Hippocampal formation (tissue), 2 donors: Measurements from ENCODE around the gene MAFG.

ENCODE experiments used
- DNase-seq, 2 donors: peaks; one replicate each; lab custom pipeline; 2025; lab: John Stamatoyannopoulos, UW

The MAFG gene

DNA sequence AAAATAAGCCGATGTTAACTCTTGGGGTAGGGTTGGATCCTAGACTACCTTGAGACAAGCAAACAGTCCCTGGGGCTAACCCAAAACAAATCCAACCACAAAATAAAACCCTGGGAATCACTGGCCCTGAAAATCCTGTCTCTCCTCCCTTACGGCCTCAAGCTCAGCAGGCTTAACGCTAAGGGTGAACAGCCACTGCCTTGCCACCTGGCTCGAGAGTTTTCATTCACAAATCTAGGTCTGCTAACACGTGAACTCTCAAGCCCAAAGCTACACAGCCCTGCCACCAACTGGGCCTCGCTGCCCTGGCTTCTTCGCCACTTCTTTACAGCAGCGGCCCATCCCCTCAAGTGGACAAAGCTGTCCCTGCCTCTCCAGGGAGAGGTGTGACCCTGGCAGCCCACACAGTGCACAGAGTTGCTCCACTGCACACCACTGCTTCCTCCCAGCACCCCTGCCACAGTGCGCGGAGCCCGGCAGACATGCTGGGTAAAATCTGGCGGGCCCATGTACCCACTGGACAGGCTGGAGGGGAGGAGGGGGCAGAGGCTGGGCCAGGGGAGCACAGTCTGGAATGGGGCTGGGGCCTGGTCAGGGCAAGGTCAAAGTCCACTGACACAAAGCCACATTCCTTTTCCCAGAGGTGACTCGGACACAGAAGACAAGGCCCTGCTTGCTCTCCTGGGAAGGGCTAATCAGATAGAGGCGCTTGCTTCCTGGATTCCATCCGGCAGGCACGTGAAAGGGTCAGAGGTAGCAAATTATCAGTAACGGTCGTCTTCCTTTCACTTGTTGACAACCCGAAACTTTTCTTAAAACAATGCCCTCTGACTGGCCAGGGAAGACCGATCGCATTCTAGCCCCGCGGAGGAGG, 17.3 kb downstream of the MAFG start:
- no peak for DNase-seq

DNA sequence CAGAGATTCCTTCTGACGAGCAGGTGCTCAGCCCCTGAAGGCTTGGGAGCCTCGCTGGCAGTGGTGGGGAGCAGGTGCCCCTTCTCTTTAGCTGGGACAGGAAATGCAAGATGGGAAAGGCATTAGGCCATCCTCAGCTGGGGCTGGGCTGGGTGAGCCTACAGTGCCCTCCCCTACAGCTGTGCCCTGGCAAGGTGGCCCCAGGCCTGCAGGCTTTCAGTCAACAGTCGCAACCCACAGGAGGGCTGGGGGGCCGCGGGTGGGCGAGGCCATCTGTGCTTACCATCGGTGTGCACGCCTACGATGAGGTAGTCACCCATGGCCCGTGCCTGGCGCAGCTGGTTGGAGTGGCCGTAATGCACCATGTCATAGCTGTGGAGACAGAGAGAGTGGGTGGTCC, 18.3 kb downstream of the MAFG start:
- DNase-seq: no peak

DNA sequence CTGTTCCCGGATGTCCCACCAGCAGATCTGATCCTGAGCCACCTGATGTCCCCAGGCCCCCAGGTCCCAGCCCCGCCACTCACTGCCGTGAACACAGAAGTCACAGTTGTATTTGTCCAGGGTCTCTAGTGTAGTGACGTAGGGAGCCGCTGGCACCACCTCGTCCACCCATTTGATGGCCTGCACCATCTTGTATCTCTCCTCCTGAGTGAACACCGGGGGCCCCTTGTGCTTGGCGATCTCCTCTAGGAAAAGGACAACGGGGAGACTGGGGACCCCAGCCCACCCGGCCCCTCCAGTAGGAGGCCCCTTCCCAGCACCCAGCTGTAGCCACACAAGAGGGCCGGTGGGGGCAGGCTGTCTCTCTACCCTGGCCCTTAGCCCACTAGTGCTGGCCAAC, 18.7 kb downstream of the MAFG start:
- no peak for DNase-seq

DNA sequence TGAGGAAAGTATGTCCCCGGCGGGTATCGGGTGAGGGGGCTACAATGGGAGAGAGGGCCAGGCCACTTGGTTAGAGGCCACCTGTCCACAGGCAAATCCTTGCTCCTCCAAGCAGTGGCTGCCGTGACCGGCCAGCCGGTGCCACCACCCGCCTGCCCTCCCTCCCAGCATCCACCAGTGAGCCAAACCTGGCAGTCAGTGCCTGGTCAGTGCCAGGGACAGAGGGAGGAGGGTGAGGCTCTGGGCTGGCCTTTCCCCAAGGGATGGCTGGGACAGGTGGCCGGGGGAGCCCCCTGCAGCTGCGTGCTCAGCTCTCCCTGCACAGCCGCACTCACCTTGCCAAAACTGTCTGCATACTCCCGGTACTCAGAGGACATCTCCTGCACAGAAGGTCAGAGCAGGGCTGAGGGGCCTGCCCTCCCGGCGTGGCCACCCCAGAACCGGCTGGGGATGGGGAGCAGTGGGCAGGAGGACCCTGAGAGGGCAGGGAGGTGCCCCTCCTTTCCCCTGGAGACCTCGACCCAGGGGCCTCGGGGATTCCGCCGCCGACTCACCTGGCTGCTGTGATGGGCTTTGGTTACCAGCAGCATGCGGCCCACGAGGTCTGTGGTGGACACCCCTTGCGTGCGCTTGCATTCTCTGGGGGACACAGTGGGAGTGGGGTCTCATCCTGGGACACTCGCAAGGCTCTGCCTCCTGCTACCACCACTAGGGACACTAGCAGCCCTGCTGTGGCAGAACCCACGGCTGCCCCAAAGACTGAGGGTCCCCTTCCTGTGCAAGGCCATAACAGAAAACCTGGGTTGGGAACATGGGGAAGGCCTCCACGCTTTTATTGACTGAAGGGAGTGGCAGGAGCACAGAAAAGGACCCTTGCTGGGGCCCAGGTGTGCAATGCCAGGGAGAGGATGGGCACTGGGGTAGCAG, 20.1 kb downstream of the MAFG start:
- no peak for DNase-seq

DNA sequence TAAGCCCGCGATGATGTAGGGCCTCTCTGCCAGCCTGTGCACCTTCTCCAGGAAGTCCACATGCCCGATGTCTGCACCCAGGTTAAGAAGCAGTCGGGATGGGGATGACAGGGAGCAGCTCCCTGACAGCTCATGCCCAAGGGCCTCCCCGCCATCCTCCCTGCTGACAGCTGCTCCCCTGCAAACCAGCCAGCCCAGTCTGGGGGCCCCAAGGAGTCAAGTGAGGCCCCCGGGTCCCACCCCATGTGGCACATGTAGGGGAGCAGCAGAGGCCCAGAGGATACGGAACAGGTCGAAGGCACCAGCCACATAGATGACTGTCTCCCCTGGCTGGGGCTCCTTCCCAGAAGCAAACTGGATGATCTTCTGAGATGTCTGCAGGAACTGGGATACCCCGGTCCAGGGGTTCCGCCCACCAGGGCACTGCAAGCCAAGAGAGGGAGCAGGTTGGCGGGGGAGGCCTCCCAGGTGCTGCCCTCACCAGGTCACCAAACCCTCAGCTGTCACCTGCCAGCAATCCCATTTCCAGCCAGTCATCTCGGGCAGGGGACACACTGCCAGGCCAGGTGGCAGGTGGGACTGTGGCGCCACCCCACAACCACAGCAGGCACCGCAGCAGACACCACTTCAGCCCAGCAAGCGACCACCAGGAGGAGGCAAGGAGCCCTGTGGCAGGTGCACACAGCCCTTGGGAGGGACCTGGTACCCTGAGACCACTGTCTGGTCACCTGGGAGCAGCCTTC, 20.9 kb downstream of the MAFG start:
- no peak for DNase-seq

DNA sequence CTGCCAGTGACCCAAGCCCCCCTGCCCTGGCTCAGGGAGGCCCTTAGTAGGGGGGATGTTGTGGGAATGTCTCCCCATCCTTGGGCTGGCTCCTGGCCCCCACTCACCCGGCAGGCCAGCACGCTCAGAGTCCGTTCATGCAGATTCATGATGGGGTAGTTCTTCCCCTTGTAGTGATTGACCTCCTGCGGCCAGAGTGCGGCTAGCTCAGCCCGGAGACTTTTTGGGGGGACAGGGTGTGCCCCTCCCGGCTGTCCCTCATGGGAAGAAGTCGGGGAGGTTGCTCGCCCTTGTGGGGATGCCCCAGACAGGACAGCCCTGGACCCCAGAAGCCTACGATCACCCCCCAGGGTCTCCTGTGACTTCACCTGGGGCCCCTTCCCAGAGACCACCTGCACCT, 21.5 kb downstream of the MAFG start:
- DNase-seq: no peak

DNA sequence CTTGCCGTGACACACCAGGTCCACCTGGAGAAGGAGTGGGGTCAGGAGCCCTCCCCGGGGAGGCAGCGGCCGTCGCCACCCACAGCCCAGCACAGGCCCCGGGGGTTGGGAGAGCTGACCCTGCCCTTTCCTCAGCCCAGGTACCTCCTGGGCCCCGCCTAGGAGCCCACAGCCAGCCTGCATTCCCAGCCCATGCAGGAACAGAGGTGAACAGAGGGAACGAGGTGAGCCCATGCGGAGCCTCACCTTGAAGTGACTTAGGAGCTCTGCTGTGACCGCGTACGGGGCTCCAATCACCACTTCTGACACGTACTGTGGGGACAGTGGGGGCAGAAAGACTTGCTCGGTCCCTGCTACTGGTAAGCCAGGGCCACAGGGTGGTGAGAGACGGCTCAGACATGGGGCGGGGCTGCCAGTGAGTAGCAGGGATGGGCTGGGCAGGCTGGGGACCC, 22.1 kb downstream of the MAFG start:
- no peak for DNase-seq

DNA sequence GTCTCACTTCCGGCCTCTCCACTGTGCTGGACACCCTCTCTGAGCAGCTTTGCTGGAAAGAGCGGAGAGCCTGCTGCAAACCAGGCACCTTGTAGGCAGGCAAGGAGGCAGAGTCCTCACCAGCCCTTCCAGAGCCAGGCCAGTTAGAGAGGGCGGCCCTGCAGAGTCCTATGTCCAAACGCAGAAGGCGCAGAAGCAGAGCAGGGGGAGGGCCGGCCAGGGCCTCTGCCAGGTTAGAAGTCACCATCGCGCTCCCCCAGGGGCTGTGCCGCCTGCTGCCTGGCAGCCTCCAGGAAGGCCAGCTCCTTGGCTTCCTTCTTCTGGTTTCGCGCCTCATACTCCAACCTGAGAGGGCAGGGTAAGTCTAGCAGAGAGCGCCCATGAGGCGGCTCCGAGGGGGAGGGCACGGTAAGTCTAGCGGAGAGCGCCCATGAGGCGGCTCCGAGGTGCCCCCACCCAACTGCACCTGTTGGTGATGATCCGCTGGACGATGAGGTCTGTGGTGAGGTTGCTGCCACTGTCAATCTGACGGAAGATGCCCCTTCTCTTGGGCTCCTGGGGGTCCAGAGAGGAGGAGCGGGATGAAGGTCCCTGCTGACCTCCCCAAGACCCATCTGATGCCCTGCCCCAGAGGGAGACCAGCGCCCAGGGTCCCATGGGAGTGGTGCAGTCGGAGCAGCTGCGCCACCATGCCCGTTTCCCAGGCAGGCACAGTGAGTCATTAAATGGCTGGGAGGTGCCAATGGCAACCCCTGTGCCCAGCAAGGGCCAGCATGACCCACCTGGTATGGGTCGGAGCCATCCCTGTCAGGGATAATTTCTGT, 22.7 kb downstream of the MAFG start:
- DNase-seq: no peak

DNA sequence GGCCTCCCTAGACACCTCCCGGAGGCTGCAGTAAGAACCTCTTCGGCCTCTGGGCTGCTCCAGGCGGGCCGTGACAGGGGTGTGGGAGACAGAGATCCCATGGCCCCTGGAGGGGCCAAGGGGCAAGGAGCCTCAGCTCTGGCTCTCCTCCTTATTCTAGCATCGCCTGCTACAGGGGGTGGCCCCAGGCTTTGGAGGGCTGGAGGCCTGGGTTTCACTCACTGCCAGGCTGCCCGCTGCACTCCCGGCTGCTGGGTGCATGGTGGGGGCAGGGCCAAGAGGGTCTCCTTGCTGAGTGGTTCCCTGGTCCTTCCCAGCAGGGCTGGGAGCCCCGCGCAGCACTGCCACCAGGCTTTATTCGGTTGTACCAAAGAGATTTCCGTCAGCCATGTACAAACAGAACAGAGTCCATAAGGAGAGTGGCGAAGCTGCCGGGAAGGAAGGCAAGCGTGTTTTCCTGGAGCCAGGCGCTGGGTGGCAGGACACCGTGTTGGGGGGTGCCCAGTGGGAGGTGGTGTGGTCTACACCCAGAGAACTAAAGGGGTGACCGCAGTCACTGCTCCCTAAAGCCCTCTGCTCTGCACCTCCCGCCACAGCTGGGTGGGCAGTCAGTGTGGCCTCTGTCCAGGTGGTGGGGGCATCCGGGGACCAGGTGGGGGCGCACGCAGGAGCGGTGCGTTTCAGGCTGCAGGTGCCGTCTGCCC, 23.5 kb downstream of the MAFG start:
- DNase-seq: no peak

DNA sequence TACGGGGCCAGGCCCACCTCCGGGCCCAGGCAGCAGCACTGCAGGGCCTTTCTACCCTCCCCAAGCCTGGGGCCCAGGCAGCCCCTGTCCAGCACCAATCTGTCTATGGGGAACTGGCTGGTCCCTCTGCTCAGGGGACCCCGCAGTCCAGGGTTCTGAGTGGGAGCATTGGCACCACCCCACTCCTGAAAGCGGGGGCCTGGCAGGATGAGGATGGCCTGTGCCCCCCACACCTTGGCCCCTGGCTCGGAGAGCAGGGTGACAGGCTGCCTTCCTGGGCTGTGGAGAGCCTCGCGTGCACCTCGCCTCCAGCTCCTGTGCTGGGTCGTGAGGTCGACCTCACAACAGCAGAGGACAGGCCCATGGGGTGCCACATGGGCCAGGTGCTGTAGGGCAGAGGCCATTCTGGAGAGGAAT, 24.1 kb downstream of the MAFG start:
- DNase-seq: no peak

DNA sequence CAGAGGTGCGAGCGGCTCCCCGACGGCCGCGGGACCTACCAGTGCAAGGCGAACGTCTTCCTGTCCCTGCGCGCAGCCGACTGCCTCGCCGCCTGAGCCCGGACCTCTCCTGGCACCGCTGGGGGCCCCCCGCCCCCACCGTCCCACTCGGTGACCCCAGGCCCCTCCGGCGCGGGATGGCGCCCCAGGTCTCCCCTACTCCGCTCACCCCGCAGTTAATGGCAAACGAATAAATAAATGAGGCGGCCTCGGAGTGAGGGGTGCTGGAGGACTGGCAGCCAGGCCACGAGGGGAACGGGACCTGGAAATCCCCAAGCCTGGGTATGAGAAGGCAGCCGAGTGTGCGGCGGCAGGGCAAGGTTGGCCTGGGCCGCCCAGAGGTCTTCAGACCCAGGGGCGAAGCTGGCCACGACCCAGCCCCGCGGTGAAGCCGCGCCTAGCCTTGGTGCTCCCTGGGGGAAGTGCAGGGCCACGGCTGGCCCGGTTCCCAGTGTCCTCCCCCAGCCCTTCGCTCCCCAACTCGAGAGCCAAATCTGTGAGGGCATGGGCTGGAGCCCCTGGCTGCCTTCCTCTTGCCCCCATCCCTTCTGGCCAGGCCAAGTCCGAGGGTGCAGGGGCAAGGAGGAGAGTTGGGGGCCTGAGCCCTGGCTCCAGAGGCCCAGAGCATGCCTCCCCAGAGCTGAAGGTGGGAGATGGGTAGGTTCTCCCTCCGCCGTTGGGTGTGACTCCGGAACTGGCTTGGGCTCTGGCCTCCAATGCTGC, 24.7 kb downstream of the MAFG start:
- no peak for DNase-seq

DNA sequence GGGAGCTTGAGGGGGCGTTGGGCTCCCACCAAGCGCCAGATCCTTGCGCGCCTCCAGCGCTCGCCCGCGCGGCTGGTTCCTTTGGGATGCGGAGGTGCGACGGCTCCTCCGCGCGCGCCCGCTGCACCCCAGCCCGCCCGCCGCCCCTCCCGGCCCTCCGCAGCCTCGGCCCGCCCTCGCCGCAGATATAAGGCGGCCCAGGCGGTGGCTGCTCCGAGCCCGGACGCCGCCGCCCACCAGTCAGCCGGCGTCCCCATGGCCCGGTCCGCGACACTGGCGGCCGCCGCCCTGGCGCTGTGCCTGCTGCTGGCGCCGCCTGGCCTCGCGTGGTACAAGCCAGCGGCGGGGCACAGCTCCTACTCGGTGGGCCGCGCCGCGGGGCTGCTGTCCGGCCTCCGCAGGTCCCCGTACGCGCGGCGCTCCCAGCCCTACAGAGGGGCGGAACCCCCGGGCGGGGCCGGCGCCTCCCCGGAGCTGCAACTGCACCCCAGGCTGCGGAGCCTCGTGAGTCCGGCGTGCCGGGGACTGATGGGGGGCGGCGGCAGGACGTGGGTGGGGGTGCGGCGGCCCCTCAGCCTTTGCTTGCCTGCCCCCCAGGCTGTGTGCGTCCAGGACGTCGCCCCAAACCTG, 25.4 kb downstream of the MAFG start, which contains the start of gene NPB:
NPB (plus strand) TSS at position 216 of the 630 bp plus-strand sequence; CDS start at position 256, 40 bp downstream.
- DNase-seq: no peak

DNA sequence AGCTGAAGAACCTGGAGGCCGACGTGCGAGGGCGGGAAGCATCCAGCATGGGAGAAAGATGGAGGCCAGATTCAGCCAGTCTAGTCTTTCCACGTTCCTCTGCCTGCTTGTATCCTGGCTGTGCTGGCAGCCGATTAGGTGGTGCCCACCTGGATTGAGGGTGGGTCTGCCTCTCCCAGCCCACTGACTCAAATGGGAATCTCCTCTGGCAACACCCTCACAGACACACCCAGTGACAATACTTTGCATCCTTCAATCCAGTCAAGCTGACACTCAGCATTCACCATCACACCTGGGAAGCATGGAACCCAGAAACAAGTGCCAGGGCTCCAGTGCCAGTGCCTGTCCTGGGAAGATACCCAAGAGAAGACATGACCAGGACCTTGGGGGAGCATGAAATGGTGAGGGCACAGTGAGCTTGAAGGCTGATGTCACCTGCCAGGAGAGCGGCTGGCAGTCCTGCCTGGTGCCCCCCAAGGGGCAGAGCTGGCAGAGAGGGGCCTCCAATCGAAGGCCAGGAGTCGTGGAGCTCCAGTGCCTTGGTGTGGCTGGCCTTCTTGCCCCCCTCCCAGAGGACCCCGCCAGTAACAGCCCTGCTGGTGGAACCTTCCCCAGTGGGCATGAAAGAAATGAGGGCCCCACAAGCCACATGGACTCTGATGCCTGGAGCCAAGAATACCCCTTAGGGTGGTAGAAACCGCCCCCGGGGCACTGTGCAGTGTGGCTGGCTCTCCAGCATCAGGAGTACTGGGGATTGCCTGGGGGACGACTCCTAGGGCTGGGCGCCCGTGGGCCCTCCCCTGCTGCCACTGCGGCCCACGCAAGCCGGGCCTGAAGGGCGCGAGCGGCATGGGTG, 26.1 kb downstream of the MAFG start:
- DNase-seq: no peak

DNA sequence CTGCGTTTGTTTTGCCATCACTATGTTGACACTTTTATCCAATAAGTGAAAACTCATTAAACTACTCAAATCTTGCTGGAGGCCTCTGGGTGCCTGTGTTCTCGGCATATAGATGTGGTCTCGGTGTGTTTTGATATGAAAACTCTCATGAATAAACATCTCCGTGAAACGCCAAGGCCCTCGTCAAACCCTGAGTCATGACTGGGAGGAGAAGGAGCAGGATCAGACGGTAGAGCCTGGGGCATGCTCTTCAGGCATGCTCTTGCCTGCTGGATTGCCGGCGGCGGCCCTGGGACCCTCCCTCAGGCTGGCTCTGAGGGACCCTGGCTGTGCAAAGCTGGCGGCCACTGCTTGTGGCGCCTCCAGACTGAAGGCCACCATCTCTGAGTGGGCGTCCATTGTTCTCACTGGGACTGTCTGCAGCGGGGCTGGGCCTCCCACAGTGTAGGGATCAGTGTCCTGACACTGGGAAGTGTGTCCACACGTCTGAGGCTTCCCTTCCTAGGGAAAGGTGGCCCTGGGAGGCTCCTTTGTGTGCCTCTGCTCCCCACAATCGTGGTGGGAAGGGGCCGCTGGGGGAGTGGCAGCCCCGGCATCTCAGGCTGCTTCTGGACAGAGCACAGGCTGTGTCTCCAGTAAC, 27.2 kb downstream of the MAFG start:
- DNase-seq: no peak

DNA sequence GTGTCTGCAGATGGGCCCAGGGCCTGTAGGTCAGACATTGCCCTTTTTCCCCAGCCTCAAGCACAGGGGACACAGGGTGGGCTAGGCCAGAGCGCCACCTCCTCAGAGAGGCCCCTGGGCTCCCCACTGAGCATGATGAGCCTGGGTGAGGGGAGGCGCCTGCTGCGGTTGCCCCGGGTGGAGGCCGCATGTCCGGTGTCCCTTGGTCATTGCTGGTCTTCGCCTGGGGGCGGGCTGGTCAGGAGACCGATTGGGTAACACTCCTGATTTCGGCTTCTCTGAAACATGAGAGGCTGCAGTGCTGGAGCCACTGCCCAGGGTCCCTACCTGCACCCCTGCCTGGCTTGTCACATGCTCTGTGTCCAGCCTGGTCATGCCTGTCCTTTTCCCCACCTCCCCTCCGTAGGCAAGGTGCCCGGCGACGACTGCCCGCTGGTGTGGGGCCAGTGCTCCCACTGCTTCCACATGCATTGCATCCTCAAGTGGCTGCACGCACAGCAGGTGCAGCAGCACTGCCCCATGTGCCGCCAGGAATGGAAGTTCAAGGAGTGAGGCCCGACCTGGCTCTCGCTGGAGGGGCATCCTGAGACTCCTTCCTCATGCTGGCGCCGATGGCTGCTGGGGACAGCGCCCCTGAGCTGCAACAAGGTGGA, 27.9 kb downstream of the MAFG start:
- no peak for DNase-seq

DNA sequence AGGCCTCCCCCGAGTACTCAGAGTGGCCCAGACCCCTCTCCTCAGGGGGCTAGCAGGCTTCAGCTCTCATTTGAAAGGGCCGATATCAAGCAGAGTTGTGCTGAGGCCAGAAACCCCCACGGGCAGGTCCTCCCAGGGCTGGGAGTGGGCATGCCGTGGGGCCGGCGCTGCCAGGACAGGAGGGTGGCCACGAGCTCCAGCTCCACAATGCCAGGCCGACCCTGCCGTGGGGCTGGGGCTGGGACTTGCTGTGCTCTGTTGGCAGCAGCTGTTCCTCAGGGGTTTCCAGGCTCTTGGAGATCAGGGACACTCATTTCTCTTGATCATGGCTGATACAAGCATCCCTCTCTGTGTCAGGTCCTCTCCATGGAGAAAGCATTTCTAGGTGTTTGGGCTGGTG, 28.6 kb downstream of the MAFG start:
- DNase-seq: no peak
